ENCODE measurements around the gene CNOT6L. TPM values are rescaled to one million over a fixed set of nuclear protein-coding genes. Genes with fewer than 3 reads are reported as not detected.
"Not testable (repeated sequence)": the region's sequence is repeated elsewhere in the genome, so short reads cannot be mapped to it uniquely, and the experiment has no call there.

The CNOT6L gene
- total and polyA plus RNA-seq, 5 experiments from 2014 or later = 58.3 to 231 (median 61.5) TPM

DNA sequence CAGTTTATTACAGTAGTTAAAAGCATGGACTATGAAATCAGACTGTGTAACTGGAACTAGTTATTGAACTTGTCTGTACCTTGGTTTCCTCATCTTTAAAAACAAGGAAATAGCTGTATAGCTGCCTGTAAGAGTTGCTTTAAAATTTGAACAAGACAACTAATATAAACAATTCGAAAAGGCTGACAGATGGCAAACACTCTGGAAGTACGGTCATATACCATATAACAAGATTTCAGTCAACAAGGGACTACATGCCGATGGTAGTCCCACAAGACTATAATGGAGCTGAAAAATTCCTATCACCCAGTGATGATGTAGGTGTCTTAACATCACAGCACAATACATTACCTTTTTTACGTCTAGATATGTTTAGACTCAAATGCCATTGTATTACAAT is 78.7 kb downstream of the CNOT6L start:
- POLR2A ChIA-PET = interaction anchor here (1.5 kb wide), 1 partner anchor 121 kb away, joined by 3 read pairs; no protein-coding TSS in a partner anchor
- DNase-seq (no peak), ATAC-seq (no peak)
- Mint-ChIP-seq H3K36me3 (peaks cover 4 to 68% (median 35%) of the 10 kb centered on the region in 3 donors), H3K9me3 (no peaks in the 10 kb centered on the region), H3K27me3 (no peaks in the 10 kb centered on the region), H3K4me3 (no peak overlapping the region), H3K27ac (peak overlapping the region in 1 of 10 donors; percentile 13), H3K4me1 (peaks cover 16 to 58% (median 43%) of the 10 kb centered on the region in 4 donors)

DNA sequence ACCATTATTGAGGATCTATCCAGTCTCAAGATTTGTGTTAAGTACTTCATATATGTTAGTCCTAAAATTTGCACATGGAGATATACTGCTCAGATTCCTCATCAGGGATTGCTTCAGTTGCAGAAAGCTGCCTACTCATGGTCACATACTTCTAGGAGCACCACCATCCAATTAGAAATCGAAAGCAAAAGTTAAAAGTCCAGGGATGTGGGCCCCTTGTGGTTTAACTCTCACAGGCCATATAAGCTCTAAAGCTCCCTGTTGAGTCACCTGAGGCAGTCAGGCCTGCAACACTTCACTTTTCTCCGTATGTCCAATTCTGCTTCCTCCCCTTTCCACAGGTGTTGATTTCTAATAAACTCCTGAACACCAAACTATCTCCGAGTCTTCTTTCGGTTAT is 84.2 kb downstream of the CNOT6L start:
- POLR2A ChIA-PET = no interaction called here
- no peaks in the 10 kb centered on the region for H3K27me3 Mint-ChIP-seq
- peaks cover 0 to 79% (median 24%) of the 10 kb centered on the region in 3 donors for H3K36me3 Mint-ChIP-seq
- H3K27ac Mint-ChIP-seq = peak overlapping the region; percentile 37 to 84 (median 68)
- H3K9me3 Mint-ChIP-seq = no peaks in the 10 kb centered on the region
- H3K4me1 Mint-ChIP-seq = peaks cover 21 to 76% (median 62%) of the 10 kb centered on the region in 4 donors
- DNase-seq = peak in 5 of 10 donors; percentile 12 to 32 (median 24)
- peak; percentile 73 to 79 for ATAC-seq
- H3K4me3 Mint-ChIP-seq = peak overlapping the region; percentile 42 to 73 (median 64)

DNA sequence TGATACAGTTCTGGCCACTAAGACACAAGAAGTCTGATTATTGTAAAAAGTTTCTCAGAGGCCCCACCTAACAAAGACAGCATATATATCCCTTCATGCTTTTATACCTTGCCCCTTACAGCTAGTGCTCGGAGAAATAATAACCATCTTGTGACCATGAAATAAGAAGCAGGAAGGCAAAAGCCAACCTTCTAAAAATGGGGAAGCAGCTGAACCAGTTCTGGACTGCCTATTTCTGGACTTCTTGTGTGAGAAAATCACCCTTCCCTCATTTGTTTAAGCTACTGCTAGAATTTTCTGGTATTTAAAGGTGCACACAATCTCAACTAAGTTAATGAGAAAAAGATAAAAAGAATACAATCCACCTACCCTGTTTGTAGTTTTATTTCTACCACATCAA is 87.5 kb downstream of the CNOT6L start:
- H3K4me3 Mint-ChIP-seq = no peak overlapping the region
- POLR2A ChIA-PET = no interaction called here
- peaks cover 21 to 59% (median 53%) of the 10 kb centered on the region in 4 donors for H3K4me1 Mint-ChIP-seq
- H3K36me3 Mint-ChIP-seq = peaks cover 11 to 82% (median 15%) of the 10 kb centered on the region in 3 donors
- ATAC-seq = no peak
- no peaks in the 10 kb centered on the region for H3K27me3 Mint-ChIP-seq
- H3K9me3 Mint-ChIP-seq = no peaks in the 10 kb centered on the region
- no peak for DNase-seq
- H3K27ac Mint-ChIP-seq = peak overlapping the region in 3 of 10 donors; percentile 34 to 93 (median 74)

DNA sequence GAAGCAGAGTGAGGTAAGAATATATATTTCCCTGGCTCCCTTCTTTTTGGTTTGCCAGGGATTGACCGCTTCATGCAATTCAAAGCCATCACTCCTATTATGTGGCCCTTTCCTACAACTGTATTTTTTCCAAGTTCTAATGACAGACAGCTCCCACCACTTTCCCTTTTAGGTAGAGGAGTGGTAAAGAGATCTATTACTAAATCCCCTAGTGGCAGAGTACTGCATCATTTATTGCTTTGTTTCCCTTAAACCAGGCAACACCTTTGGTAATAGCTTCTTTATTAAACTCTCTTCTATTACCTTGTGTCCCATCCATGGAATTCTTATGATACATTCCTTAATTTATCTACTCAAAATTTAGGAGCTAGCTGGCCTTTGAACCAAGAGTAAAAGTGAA is 90.7 kb downstream of the CNOT6L start:
- peaks cover 14 to 91% (median 18%) of the 10 kb centered on the region in 3 donors for H3K36me3 Mint-ChIP-seq
- H3K4me3 Mint-ChIP-seq = no peak overlapping the region
- H3K9me3 Mint-ChIP-seq = no peaks in the 10 kb centered on the region
- POLR2A ChIA-PET = no interaction called here
- H3K4me1 Mint-ChIP-seq = peaks cover 16 to 36% (median 28%) of the 10 kb centered on the region in 4 donors
- peak overlapping the region; percentile 13 to 69 (median 50) for H3K27ac Mint-ChIP-seq
- H3K27me3 Mint-ChIP-seq = no peaks in the 10 kb centered on the region
- DNase-seq (no peak), ATAC-seq (no peak)

DNA sequence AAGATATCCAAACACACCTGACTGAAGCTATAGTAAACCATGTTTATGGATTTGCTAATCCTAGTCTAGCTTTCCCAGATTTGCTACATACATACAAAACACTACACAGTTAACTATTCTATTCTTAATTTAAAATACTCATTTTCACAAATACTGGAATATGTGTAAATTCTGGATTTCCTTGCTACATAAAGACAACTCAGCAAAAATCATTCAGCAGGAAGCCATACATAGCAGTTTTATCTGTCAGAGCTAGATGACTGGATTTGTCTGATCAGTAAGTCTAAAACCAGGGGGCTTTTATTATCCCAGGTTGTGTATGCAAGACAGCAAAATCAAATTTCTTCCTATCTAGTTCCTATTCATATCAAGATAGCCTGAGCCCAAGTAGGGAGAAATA is 98.1 kb downstream of the CNOT6L start:
- ATAC-seq = no peak
- Mint-ChIP-seq H3K27me3 (no peaks in the 10 kb centered on the region), H3K9me3 (no peaks in the 10 kb centered on the region), H3K36me3 (peaks cover 10 to 78% (median 25%) of the 10 kb centered on the region in 3 donors), H3K4me1 (peaks cover 3 to 19% (median 11%) of the 10 kb centered on the region in 4 donors), H3K27ac (peak overlapping the region in 1 of 10 donors; percentile 11), H3K4me3 (no peak overlapping the region)
- POLR2A ChIA-PET = interaction anchor here (0.7 kb wide), 1 partner anchor 96 kb away, joined by 3 read pairs; no protein-coding TSS in a partner anchor
- DNase-seq = no peak

DNA sequence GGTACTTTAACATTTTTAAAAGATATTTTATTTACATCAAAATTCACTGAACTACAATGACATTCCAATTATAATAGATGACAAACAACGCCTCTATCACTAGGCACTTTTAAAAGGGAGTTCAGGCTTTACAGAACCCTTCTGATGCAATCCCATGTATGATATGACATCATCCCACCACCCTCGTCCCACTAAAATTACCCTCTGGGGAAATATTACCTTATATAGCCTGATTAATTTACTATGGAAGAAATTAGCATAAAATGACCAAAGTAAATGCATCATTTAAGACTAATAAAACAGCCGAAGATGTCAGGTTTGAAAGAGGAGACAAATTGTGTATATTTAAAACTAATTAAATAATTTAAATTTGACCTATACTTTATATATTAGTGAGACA is 100.7 kb downstream of the CNOT6L start:
- H3K27ac Mint-ChIP-seq, H3K4me3 Mint-ChIP-seq, H3K27me3 Mint-ChIP-seq, DNase-seq, POLR2A ChIA-PET, H3K9me3 Mint-ChIP-seq, ATAC-seq: not testable (repeated sequence)
- Mint-ChIP-seq H3K36me3 (peaks cover 7 to 71% (median 25%) of the 10 kb centered on the region in 3 donors), H3K4me1 (peaks cover 3 to 22% (median 13%) of the 10 kb centered on the region in 4 donors)

DNA sequence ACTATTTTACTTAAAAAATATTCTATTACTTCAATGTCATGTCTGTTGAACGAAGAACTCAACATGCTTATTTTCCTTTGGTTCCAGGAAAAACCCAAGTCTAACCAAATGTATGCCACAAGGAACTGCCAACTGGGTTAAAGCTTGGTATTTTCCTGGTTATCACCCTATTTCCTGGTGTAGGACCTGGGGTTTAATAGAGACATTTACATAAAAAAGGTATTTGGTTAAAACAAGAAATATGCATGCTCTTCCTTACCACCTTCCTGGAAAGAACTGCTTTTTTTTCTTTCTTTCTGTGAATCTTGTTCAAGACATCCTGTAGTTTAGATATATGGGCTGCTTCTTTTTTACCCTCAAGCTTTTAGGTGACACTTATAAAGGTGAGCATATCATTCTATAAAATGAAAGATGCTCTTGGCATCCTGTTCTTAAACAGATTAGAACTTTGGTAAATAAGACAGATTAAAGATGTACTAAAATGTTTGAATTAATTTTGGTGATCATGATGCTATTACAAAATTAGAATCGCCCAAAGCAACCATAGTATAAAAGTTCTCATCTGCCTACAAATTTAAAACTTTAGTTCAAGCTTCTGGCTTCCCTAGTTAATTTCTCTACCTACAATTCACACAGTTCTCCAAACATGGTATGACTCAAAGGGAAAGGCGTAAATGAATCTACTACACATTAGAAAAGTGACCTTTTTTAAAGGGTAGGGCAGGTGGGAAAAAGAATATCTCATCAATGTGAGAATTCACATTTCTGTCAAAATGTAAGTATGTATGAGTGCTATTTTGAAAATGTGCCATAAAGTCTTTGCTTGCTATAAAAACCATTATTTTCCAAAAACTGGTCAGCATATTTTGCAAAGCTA is 103.5 kb downstream of the CNOT6L start:
- DNase-seq (no peak), ATAC-seq (no peak)
- Mint-ChIP-seq H3K36me3 (peaks cover 4 to 59% (median 22%) of the 10 kb centered on the region in 3 donors), H3K27ac (peak overlapping the region in 6 of 10 donors; percentile 23 to 83 (median 56)), H3K4me3 (no peak overlapping the region), H3K9me3 (no peaks in the 10 kb centered on the region), H3K27me3 (no peaks in the 10 kb centered on the region), H3K4me1 (peaks cover 0 to 20% (median 15%) of the 10 kb centered on the region in 4 donors)
- POLR2A ChIA-PET = interaction anchor here (0.6 to 1.0 kb wide), 2 partner anchors 105 to 193 kb away, joined by 4 read pairs; no protein-coding TSS in a partner anchor

DNA sequence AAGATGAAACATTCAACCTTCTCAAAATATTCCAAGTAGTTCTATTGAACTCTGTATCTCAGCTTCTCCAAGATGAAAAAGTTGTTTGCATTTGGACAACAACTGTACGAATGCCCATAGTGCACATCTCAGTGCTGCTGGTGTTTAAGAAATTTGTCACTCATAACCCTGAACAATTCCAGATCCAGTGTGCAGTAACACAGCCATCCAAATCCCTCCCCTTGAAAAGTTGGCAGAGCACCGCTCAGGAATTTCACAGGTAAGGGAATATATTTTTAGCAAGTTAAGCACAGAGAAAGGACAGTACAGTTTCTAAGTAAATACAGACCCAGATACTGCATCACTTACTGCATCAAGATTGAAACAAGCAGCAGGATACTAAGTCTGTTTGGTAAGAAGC is 104.7 kb downstream of the CNOT6L start:
- ATAC-seq (no peak), DNase-seq (no peak)
- peaks cover 4 to 54% (median 20%) of the 10 kb centered on the region in 3 donors for H3K36me3 Mint-ChIP-seq
- peak overlapping the region in 5 of 10 donors; percentile 6 to 73 (median 54) for H3K27ac Mint-ChIP-seq
- no peaks in the 10 kb centered on the region for H3K27me3 Mint-ChIP-seq
- H3K4me3 Mint-ChIP-seq = no peak overlapping the region
- peaks cover 0 to 19% (median 14%) of the 10 kb centered on the region in 4 donors for H3K4me1 Mint-ChIP-seq
- POLR2A ChIA-PET = no interaction called here
- no peaks in the 10 kb centered on the region for H3K9me3 Mint-ChIP-seq

DNA sequence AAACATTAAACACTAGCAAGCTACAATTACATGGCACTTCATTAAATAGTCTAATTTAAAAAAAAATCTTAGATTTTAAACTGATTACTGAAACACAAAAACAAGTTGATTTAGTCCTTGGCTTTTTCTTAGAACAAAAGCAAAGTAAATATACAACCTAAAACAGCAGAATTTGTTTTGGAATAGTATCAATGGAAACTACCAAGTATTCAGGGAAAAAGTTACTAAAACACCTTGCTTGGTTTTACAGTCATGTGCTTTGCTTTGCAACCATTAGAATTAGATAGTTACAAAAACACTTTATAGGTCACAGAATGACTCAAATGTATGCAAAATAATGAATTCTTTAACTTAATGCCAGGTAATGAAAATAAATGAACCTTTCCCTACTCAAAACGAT is 105.3 kb downstream of the CNOT6L start:
- H3K27ac Mint-ChIP-seq = peak overlapping the region in 1 of 10 donors; percentile 6
- ATAC-seq = no peak
- no peaks in the 10 kb centered on the region for H3K9me3 Mint-ChIP-seq
- H3K4me1 Mint-ChIP-seq = peaks cover 0 to 16% (median 11%) of the 10 kb centered on the region in 4 donors
- POLR2A ChIA-PET = no interaction called here
- no peaks in the 10 kb centered on the region for H3K27me3 Mint-ChIP-seq
- peaks cover 0 to 48% (median 16%) of the 10 kb centered on the region in 3 donors for H3K36me3 Mint-ChIP-seq
- H3K4me3 Mint-ChIP-seq = no peak overlapping the region
- DNase-seq = no peak

DNA sequence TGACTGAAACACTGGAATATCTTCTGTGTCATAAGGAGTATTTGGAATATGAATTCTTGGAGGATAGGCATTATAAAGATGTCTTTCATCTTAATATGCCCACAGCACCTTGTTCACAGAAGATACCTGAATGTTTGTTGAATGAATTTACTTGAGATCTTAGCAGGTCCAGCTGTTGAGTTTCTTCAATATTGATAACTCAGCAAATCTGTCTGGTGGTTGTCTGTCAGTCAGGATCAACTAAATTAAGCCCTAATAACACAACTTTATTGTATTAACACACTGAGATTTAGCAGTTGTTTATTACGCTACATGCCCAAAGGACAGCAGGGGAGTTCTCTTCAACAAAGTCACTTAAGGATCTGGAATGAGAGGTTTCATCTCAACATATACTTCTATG is 106.5 kb downstream of the CNOT6L start:
- no peaks in the 10 kb centered on the region for H3K9me3 Mint-ChIP-seq
- no peak for DNase-seq
- POLR2A ChIA-PET = no interaction called here
- no peaks in the 10 kb centered on the region for H3K27me3 Mint-ChIP-seq
- H3K27ac Mint-ChIP-seq = peak overlapping the region in 3 of 10 donors; percentile 16 to 27 (median 24)
- no peak for ATAC-seq
- H3K4me1 Mint-ChIP-seq = peaks cover 0 to 14% (median 13%) of the 10 kb centered on the region in 4 donors
- H3K4me3 Mint-ChIP-seq = no peak overlapping the region
- peaks cover 0 to 44% (median 16%) of the 10 kb centered on the region in 3 donors for H3K36me3 Mint-ChIP-seq

DNA sequence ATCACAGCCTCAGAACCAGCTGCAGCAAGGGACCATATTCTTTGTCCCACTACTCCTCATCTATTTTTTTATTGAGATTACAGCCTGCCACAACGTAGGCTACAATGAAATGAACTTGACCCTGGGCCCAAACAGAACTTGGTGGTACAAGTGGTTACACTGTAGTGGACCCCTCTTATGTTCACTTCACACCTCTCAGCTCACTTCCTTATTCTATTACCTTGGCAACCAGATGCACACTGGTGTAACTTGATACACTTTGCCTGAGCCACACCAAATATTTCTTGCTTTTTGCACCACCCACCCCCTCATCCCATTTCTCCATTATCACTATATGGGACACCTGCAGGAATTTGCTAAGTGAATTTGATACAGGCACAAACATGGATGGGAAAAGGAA is 107.7 kb downstream of the CNOT6L start:
- peak overlapping the region in 1 of 10 donors; percentile 24 for H3K4me3 Mint-ChIP-seq
- peaks cover 0 to 14% (median 9%) of the 10 kb centered on the region in 4 donors for H3K4me1 Mint-ChIP-seq
- H3K9me3 Mint-ChIP-seq = no peaks in the 10 kb centered on the region
- no peaks in the 10 kb centered on the region for H3K27me3 Mint-ChIP-seq
- peak overlapping the region in 6 of 10 donors; percentile 22 to 66 (median 46) for H3K27ac Mint-ChIP-seq
- peaks cover 0 to 39% (median 16%) of the 10 kb centered on the region in 3 donors for H3K36me3 Mint-ChIP-seq
- ATAC-seq (no peak), DNase-seq (no peak)
- POLR2A ChIA-PET = no interaction called here

DNA sequence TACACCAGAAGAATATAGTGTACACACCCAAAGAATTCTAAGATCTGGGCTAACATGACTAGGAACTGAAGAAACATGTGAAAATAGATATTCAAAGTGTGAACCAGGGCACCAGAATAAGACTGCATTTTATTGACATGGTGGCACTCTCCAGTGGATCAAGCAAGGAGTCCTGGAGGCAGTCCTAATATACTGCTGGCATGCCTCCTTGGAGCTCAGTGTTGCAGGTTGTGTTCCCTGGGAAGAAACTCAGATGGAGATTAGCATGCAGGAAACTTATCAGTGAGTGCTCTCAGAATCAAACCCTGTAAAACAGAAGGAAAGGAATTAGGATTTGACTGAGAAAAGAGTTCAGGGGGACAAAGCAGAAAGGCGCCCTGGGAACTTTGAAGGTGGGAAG is 108.5 kb downstream of the CNOT6L start:
- H3K9me3 Mint-ChIP-seq = no peaks in the 10 kb centered on the region
- no peaks in the 10 kb centered on the region for H3K27me3 Mint-ChIP-seq
- POLR2A ChIA-PET = no interaction called here

DNA sequence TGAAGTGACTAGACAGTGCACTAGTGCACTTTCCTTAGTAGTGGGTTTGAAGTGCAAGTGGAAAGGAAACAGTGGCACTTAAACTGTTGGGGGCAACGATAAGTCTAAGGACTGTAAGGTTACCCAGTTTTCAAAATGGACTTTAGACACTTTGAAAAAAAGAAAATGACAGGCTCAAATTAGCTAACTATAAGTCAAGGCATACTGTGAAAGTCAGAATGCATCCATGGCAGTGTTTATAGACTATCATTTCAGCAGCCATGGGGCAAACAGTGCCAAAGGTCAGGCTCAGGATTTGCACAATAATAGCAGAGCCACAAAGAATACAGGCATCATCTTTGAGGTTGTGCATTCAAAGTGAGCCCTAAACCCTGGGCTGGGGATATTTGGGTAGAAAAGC is 109.1 kb downstream of the CNOT6L start:
- H3K27me3 Mint-ChIP-seq = no peaks in the 10 kb centered on the region
- ATAC-seq (no peak), DNase-seq (no peak)
- H3K4me3 Mint-ChIP-seq = no peak overlapping the region
- H3K27ac Mint-ChIP-seq = no peak overlapping the region
- H3K4me1 Mint-ChIP-seq = peaks cover 0 to 12% (median 0%) of the 10 kb centered on the region in 4 donors
- POLR2A ChIA-PET = no interaction called here
- H3K36me3 Mint-ChIP-seq = peaks cover 0 to 28% (median 11%) of the 10 kb centered on the region in 3 donors
- H3K9me3 Mint-ChIP-seq = no peaks in the 10 kb centered on the region

More for the DNA sequence above, 108.5 kb downstream of the CNOT6L start:
- ATAC-seq = no peak
- Mint-ChIP-seq H3K4me3 (no peak overlapping the region), H3K36me3 (peaks cover 0 to 32% (median 12%) of the 10 kb centered on the region in 3 donors), H3K4me1 (peaks cover 0 to 14% (median 2%) of the 10 kb centered on the region in 4 donors), H3K27ac (peak overlapping the region in 6 of 10 donors; percentile 1 to 70 (median 36))
- no peak for DNase-seq
